Endodermal cell (in vitro differentiated cells): ENCODE measurements around the gene BAIAP2. TPM values are rescaled to one million over a fixed set of nuclear protein-coding genes. Genes with fewer than 3 reads are reported as not detected.

Source experiments
- DNase-seq: peaks from one replicate; pipeline ENCODE4 v3.0.0-alpha.2; 2017
- H3K27ac ChIP-seq: 2 replicates; pipeline ENCODE4 v1.5.1; 2013; ENCODE audit warnings: mild to moderate bottlenecking, low read depth, low read length, moderate library complexity
- H3K27me3 ChIP-seq: 2 replicates; pipeline ENCODE4 v1.6.1; 2013; ENCODE audit warnings: mild to moderate bottlenecking, low read length, moderate library complexity; ENCODE audit not compliant: insufficient read depth, control insufficient read depth, poor library complexity, severe bottlenecking
- H3K36me3 ChIP-seq: 2 replicates; pipeline ENCODE4 v1.7.0; 2013; ENCODE audit warnings: mild to moderate bottlenecking, low read length, moderate library complexity; ENCODE audit not compliant: control insufficient read depth, insufficient read depth
- H3K4me1 ChIP-seq: one replicate; pipeline ENCODE4 v1.7.0; 2013; ENCODE audit warnings: low read length; ENCODE audit not compliant: control insufficient read depth, insufficient read depth
- H3K4me3 ChIP-seq: 2 replicates; pipeline ENCODE4 v1.5.1; 2013; ENCODE audit warnings: mild to moderate bottlenecking, low read length, moderate library complexity
- H3K9ac ChIP-seq: 2 replicates; pipeline ENCODE4 v1.6.1; 2013; ENCODE audit warnings: mild to moderate bottlenecking, low read length, moderate library complexity; ENCODE audit not compliant: poor library complexity, severe bottlenecking; ENCODE audit errors: extremely low read depth
- H3K9me3 ChIP-seq: 2 replicates; pipeline ENCODE4 v1.6.1; 2013; ENCODE audit warnings: mild to moderate bottlenecking, low read length, moderate library complexity; ENCODE audit not compliant: control insufficient read depth
- H3K27ac Mint-ChIP-seq: 2 replicates; pipeline ENCODE4 v1.8.0; 2020; ENCODE audit warnings: mixed read lengths
- H3K27me3 Mint-ChIP-seq: 2 replicates; pipeline ENCODE4 v1.8.0; 2021; ENCODE audit warnings: mild to moderate bottlenecking, mixed read lengths; ENCODE audit not compliant: insufficient read depth
- H3K36me3 Mint-ChIP-seq: 2 replicates; pipeline ENCODE4 v1.8.0; 2020; ENCODE audit warnings: low read depth, mixed read lengths
- H3K4me1 Mint-ChIP-seq: 2 replicates; pipeline ENCODE4 v1.8.0; 2020; ENCODE audit warnings: mixed read lengths
- H3K4me3 Mint-ChIP-seq: 2 replicates; pipeline ENCODE4 v1.8.0; 2020; ENCODE audit warnings: mild to moderate bottlenecking, moderate library complexity, mixed read lengths
- H3K9me3 Mint-ChIP-seq: 2 replicates; pipeline ENCODE4 v1.8.0; 2020; ENCODE audit warnings: mild to moderate bottlenecking, mixed read lengths
- CTCF ChIP-seq: fragments of 200-600 bp; sonication (generic); conservative IDR thresholded peaks from 2 replicates; pipeline ENCODE4 v1.5.0; 2021; ENCODE audit warnings: antibody characterized with exemption, mild to moderate bottlenecking
- WGBS, 2 experiments: methylation state at CpG; one replicate each; pipeline versions ENCODE4 v1.1.5 to v1.1.7; 2013; ENCODE audit warnings: missing lambda C conversion rate in 2 of 2, mixed read lengths in 1 of 2; ENCODE audit not compliant: insufficient coverage in 1 of 2, insufficient read length in 1 of 2; 5-methylcytosine and 5-hydroxymethylcytosine counted together
- total RNA-seq, 2 donors: library from RNA; stranded (reverse); fragmentation: NEBNext Ultra II Directional in 1 of 2; extraction: Animal tissue kit (Norgen Biotek cat#: 25700) in 1 of 2; gene quantifications; 2 replicates in 1 of 2; 3 replicates in 1 of 2; pipeline ENCODE4 v1.2.1, GENCODE V29; 2021

The BAIAP2 gene
- total RNA-seq, 2 donors from 2014 or later = 24.9 to 32.7 TPM

DNA sequence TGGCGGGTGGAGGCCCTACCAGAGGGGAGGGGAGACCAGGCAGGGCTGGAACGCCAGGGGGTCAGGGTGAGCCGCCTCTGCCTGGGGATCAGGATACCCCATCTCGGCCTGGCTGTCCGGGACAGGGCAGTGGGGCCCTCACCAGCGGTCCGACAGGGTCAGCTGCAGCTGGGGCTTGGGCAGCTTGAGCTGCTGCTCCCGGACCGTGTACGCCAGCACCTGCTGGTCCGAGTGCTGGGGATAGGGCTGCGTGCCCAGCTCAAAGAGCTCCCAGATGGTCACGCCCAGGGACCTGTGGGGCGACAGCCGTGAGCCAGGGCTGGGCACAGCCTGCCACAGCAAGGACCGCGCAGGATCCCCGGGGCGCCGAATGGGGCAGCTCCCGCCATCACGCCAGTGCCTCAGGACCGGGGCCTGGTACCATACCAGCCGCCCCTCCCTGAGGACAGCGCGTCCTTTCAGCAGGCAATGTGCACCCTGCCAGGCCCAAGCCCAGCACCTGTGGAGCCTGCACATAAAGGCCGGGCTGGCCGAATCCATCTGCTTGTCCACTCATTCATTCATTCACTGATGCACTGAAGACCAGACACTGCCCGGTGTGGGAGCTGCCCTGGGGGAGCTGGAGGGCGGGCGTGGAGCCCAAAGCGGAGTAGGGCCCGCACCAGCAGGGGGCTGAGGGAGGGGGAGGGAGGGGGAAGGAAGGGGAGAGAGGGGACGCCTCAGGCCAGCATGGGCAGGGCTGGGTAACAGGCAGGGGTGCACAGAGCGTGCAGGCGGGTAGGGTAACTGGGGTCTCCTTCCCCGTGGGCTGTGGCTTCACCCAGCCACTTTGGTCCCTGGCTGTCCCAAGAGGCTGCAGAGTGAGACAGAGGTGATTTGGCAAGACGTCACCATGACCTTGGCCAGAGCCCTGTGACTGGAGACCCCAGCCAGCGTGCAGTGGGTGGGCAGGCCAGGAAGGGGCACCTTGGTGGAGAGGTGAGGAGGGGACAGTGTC is 88.4 kb downstream of the BAIAP2 start:
- Histone ChIP-seq H3K27me3 (no peaks in the 10 kb centered on the region), H3K4me3 (no peak overlapping the region), H3K27ac (no peak overlapping the region), H3K4me1 (no peaks in the 10 kb centered on the region), H3K9me3 (no peaks in the 10 kb centered on the region), H3K9ac (no peak overlapping the region), H3K36me3 (no peaks in the 10 kb centered on the region)
- Mint-ChIP-seq H3K36me3 (no peaks in the 10 kb centered on the region), H3K4me3 (no peak overlapping the region), H3K4me1 (no peaks in the 10 kb centered on the region), H3K9me3 (no peaks in the 10 kb centered on the region), H3K27ac (no peak overlapping the region), H3K27me3 (no peaks in the 10 kb centered on the region)
- no peak for DNase-seq
- no peak for TF ChIP-seq CTCF
- WGBS, 2 experiments = 89 to 91% methylated on average over 17 to 39 of the region's 39 CpGs

DNA sequence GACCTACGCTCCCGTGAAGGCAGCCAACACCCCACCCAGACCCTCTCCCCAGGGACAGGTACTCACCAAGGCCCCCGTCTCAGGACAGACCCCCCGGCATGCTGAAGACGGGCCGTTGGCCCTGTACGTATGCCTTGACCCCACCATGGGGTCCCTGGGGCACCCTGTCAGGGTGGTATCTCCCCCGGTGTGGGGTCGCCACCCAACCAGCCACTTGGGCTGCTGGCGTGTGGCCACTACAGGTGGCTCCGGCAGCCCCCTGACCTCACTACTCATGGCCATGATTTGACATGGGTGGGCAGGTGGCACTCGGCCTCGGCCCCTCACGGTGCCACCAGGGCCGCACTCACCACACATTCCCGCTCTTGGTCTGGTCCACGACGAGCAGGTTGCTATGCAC is 89.4 kb downstream of the BAIAP2 start:
- Histone ChIP-seq H3K9me3 (no peaks in the 10 kb centered on the region), H3K27ac (no peak overlapping the region), H3K4me3 (no peak overlapping the region), H3K36me3 (no peaks in the 10 kb centered on the region), H3K9ac (no peak overlapping the region), H3K27me3 (no peaks in the 10 kb centered on the region), H3K4me1 (no peaks in the 10 kb centered on the region)
- H3K27me3 Mint-ChIP-seq = no peaks in the 10 kb centered on the region
- no peak overlapping the region for H3K27ac Mint-ChIP-seq
- 91 to 96% methylated on average over 10 to 18 of the region's 18 CpGs for WGBS, 2 experiments
- H3K9me3 Mint-ChIP-seq = no peaks in the 10 kb centered on the region
- no peaks in the 10 kb centered on the region for H3K36me3 Mint-ChIP-seq
- DNase-seq = no peak
- no peak overlapping the region for H3K4me3 Mint-ChIP-seq
- no peak for TF ChIP-seq CTCF
- no peaks in the 10 kb centered on the region for H3K4me1 Mint-ChIP-seq

GRCh38 chr17:81125573-81126081 is 90.7 kb downstream of the BAIAP2 start:
- Mint-ChIP-seq H3K36me3 (no peaks in the 10 kb centered on the region), H3K9me3 (no peaks in the 10 kb centered on the region), H3K27me3 (no peaks in the 10 kb centered on the region), H3K27ac (no peak overlapping the region), H3K4me1 (no peaks in the 10 kb centered on the region), H3K4me3 (no peak overlapping the region)
- Histone ChIP-seq H3K9me3 (no peaks in the 10 kb centered on the region), H3K4me3 (no peak overlapping the region), H3K27ac (no peak overlapping the region), H3K4me1 (no peaks in the 10 kb centered on the region), H3K27me3 (no peaks in the 10 kb centered on the region), H3K9ac (no peak overlapping the region), H3K36me3 (no peaks in the 10 kb centered on the region)
- 93 to 95% methylated on average over 4 to 14 of the region's 14 CpGs for WGBS, 2 experiments
- DNase-seq = no peak
- TF ChIP-seq CTCF = no peak
